SJCRH30 (cell line): Measurements from ENCODE around the gene MLEC. TPM values are rescaled to one million over a fixed set of nuclear protein-coding genes. Genes with fewer than 3 reads are reported as not detected.
"Not testable (repeated sequence)": the region's sequence is repeated elsewhere in the genome, so short reads cannot be mapped to it uniquely, and the experiment has no call there.

Experiments
- DNase-seq, 2 experiments: peaks; one replicate each; pipeline ENCODE4 v3.0.0-alpha.2; 2015 to 2020
- H3K27ac ChIP-seq: fragments of 250-450 bp; sonication (Bioruptor Pico); 2 replicates; pipeline ENCODE4 v1.5.1; 2020; ENCODE audit warnings: mild to moderate bottlenecking, moderate library complexity
- H3K27me3 ChIP-seq: fragments of 250-450 bp; sonication (Bioruptor Pico); 2 replicates; pipeline ENCODE4 v1.5.1; 2020; ENCODE audit warnings: mild to moderate bottlenecking, moderate library complexity
- H3K36me3 ChIP-seq: fragments of 250-450 bp; sonication (Bioruptor Pico); 2 replicates; pipeline ENCODE4 v1.5.1; 2020; ENCODE audit warnings: mild to moderate bottlenecking, moderate library complexity
- H3K4me1 ChIP-seq: fragments of 250-450 bp; sonication (Bioruptor Pico); 2 replicates; pipeline ENCODE4 v1.5.1; 2020; ENCODE audit warnings: mild to moderate bottlenecking, moderate library complexity
- H3K4me3 ChIP-seq: fragments of 250-450 bp; sonication (Bioruptor Pico); 2 replicates; pipeline ENCODE4 v1.5.1; 2020; ENCODE audit warnings: mild to moderate bottlenecking, moderate library complexity
- H3K9me3 ChIP-seq: fragments of 250-450 bp; sonication (Bioruptor Pico); replicated peaks from 2 replicates; pipeline ENCODE4 v1.5.1; 2020; ENCODE audit warnings: mild to moderate bottlenecking, moderate library complexity
- total RNA-seq: library from RNA; depleted of rRNA; stranded (reverse); fragments of >200 nt; shearing (Covaris generic); gene quantifications from 2 replicates; pipeline ENCODE4 v1.2.3, GENCODE V29; 2014

The MLEC gene
- total RNA-seq, 1 experiment from 2014 or later: 83.1 TPM

GRCh38 chr12:120732198-120732597, 45.2 kb downstream of the MLEC start:
- H3K9me3 ChIP-seq, H3K36me3 ChIP-seq, H3K4me3 ChIP-seq, H3K27me3 ChIP-seq, DNase-seq, H3K27ac ChIP-seq, H3K4me1 ChIP-seq: not testable (repeated sequence)

GRCh38 chr12:120733574-120733973, 46.6 kb downstream of the MLEC start:
- H3K27ac ChIP-seq: no peak overlapping the region
- no peak overlapping the region for H3K4me3 ChIP-seq
- no peaks in the 10 kb centered on the region for H3K9me3 ChIP-seq
- DNase-seq: no peak
- no peaks in the 10 kb centered on the region for H3K4me1 ChIP-seq
- H3K36me3 ChIP-seq: no peaks in the 10 kb centered on the region
- no peaks in the 10 kb centered on the region for H3K27me3 ChIP-seq

GRCh38 chr12:120734210-120734609, 47.3 kb downstream of the MLEC start:
- H3K36me3 ChIP-seq: no peaks in the 10 kb centered on the region
- no peak overlapping the region for H3K4me3 ChIP-seq
- DNase-seq: no peak
- H3K27ac ChIP-seq: no peak overlapping the region
- H3K9me3 ChIP-seq: no peaks in the 10 kb centered on the region
- no peaks in the 10 kb centered on the region for H3K4me1 ChIP-seq
- H3K27me3 ChIP-seq: no peaks in the 10 kb centered on the region

- H3K36me3 ChIP-seq: no peaks in the 10 kb centered on the region
- no peaks in the 10 kb centered on the region for H3K9me3 ChIP-seq
- H3K4me3 ChIP-seq: no peak overlapping the region
These were observed 48.2 kb downstream of the MLEC start for GRCh38 chr12:120735181-120735580.

GRCh38 chr12:120736404-120737331, 49.7 kb downstream of the MLEC start:
- no peaks in the 10 kb centered on the region for H3K27me3 ChIP-seq
- peaks cover under 1% of the 10 kb centered on the region; the same call in 1 of the 2 replicates for H3K4me1 ChIP-seq
- no peaks in the 10 kb centered on the region for H3K36me3 ChIP-seq
- DNase-seq: no peak
- no peak overlapping the region for H3K4me3 ChIP-seq
- H3K27ac ChIP-seq: no peak overlapping the region
- no peaks in the 10 kb centered on the region for H3K9me3 ChIP-seq

More at GRCh38 chr12:120735181-120735580, 48.2 kb downstream of the MLEC start:
- H3K4me1 ChIP-seq: no peaks in the 10 kb centered on the region
- no peaks in the 10 kb centered on the region for H3K27me3 ChIP-seq
- H3K27ac ChIP-seq: no peak overlapping the region
- DNase-seq: no peak

GRCh38 chr12:120737557-120738251, 50.8 kb downstream of the MLEC start:
- Histone ChIP-seq H3K4me1 (peaks cover 5% of the 10 kb centered on the region; the same call in 1 of the 2 replicates), H3K9me3 (no peaks in the 10 kb centered on the region), H3K36me3 (no peaks in the 10 kb centered on the region), H3K4me3 (no peak overlapping the region), H3K27ac (no peak overlapping the region), H3K27me3 (no peaks in the 10 kb centered on the region)
- DNase-seq: no peak

GRCh38 chr12:120738252-120739030, 51.5 kb downstream of the MLEC start:
- no peak for DNase-seq
- Histone ChIP-seq H3K27ac (no peak overlapping the region), H3K4me3 (no peak overlapping the region), H3K27me3 (no peaks in the 10 kb centered on the region), H3K36me3 (no peaks in the 10 kb centered on the region), H3K4me1 (peaks cover 5% of the 10 kb centered on the region; the same call in 1 of the 2 replicates), H3K9me3 (no peaks in the 10 kb centered on the region)

- Histone ChIP-seq H3K27ac (no peak overlapping the region), H3K36me3 (no peaks in the 10 kb centered on the region), H3K27me3 (no peaks in the 10 kb centered on the region), H3K4me3 (no peak overlapping the region), H3K4me1 (peaks cover 5% of the 10 kb centered on the region; the same call in 1 of the 2 replicates), H3K9me3 (no peaks in the 10 kb centered on the region)
- DNase-seq: no peak
These were observed 52.2 kb downstream of the MLEC start for GRCh38 chr12:120739031-120739762.

- Histone ChIP-seq H3K27me3 (no peaks in the 10 kb centered on the region), H3K4me1 (peaks cover 5% of the 10 kb centered on the region; the same call in 1 of the 2 replicates), H3K4me3 (no peak overlapping the region), H3K9me3 (no peaks in the 10 kb centered on the region), H3K36me3 (no peaks in the 10 kb centered on the region), H3K27ac (no peak overlapping the region)
- DNase-seq: peak; percentile 7 to 13
These were observed 53.1 kb downstream of the MLEC start for GRCh38 chr12:120739821-120740613.

GRCh38 chr12:120740871-120741270, 53.9 kb downstream of the MLEC start:
- peaks cover 5% of the 10 kb centered on the region; the same call in 1 of the 2 replicates for H3K4me1 ChIP-seq
- no peaks in the 10 kb centered on the region for H3K9me3 ChIP-seq
- H3K27ac ChIP-seq: no peak overlapping the region
- DNase-seq: no peak
- no peaks in the 10 kb centered on the region for H3K36me3 ChIP-seq
- no peaks in the 10 kb centered on the region for H3K27me3 ChIP-seq
- no peak overlapping the region for H3K4me3 ChIP-seq

- H3K4me3 ChIP-seq: no peak overlapping the region
- H3K4me1 ChIP-seq: peaks cover 5% of the 10 kb centered on the region; the same call in 1 of the 2 replicates
- H3K27ac ChIP-seq: no peak overlapping the region
- peak; percentile 75 to 82 for DNase-seq
- no peaks in the 10 kb centered on the region for H3K36me3 ChIP-seq
- H3K9me3 ChIP-seq: no peaks in the 10 kb centered on the region
- no peaks in the 10 kb centered on the region for H3K27me3 ChIP-seq
These were observed 54.8 kb downstream of the MLEC start for GRCh38 chr12:120741476-120742421.

GRCh38 chr12:120744922-120745493, 58.1 kb downstream of the MLEC start:
- no peak for DNase-seq
- Histone ChIP-seq H3K4me1 (peaks cover 5% of the 10 kb centered on the region; the same call in 1 of the 2 replicates), H3K36me3 (no peaks in the 10 kb centered on the region), H3K27ac (no peak overlapping the region), H3K4me3 (no peak overlapping the region), H3K9me3 (no peaks in the 10 kb centered on the region), H3K27me3 (no peaks in the 10 kb centered on the region)
